ENCODE results near the gene MCEMP1. TPM values are rescaled to one million over a fixed set of nuclear protein-coding genes. Genes with fewer than 3 reads are reported as not detected.
A peak's percentile ranks its signal among the peaks of the same experiment; 100 is the strongest.

Gene MCEMP1
- total and polyA plus RNA-seq, 2 experiments from 2014 or later: not detected

- Histone ChIP-seq H3K4me2 (no peak within 1 kb of the TSS), H3K79me2 (peaks cover 36% of the 10 kb centered on the region), H3K27me3 (no peaks in the 10 kb centered on the region), H3K27ac (no peak within 1 kb of the TSS), H3K4me1 (ENCODE audit: insufficient read depth) (peaks cover 10% of the 10 kb centered on the region), H3K36me3 (replicated peaks; ENCODE audit: insufficient read depth, low read depth) (no peaks in the 10 kb centered on the region), H2AFZ (no peak within 1 kb of the TSS), H3K9me2 (replicated peaks; ENCODE audit: insufficient read depth) (no peaks in the 10 kb centered on the region), H3K4me3 (no peak within 1 kb of the TSS), H3K9me3 (ENCODE audit: low read depth) (no peaks in the 10 kb centered on the region), H4K20me1 (ENCODE audit: insufficient read depth, poor library complexity, severe bottlenecking) (no peaks in the 10 kb centered on the region)
- no peak for DNase-seq (ENCODE audit: low spot score)
- TF ChIP-seq EZH2phosphoT487 (IDR thresholded peaks at IDR 0.05; ENCODE audit: low read depth, severe bottlenecking, unreplicated experiment) (no peak), CTCF (IDR thresholded peaks at IDR 0.05; ENCODE audit: poor library complexity) (no peak), EZH2 (IDR thresholded peaks at IDR 0.05; ENCODE audit: borderline replicate concordance) (no peak)
- 28% methylated on average over 2 of the region's 2 CpGs for WGBS (ENCODE audit: low lambda C conversion rate, missing lambda C conversion rate)
Observed at GRCh38 chr19:7633698-7634097, 43.2 kb upstream of the MCEMP1 start, which contains the start of gene PCP2. Gene PCP2 (minus strand): TSS chr19:7633719. CDS start chr19:7633457, 262 bp downstream.

- no peak overlapping the region for H3K4me2 ChIP-seq
- no peaks in the 10 kb centered on the region for H3K9me3 ChIP-seq (ENCODE audit: low read depth)
- H3K79me2 ChIP-seq: peaks cover 20% of the 10 kb centered on the region
- no peak for DNase-seq (ENCODE audit: low spot score)
- no peaks in the 10 kb centered on the region for H3K36me3 ChIP-seq (replicated peaks; ENCODE audit: insufficient read depth, low read depth)
- H2AFZ ChIP-seq: no peak overlapping the region
- H3K4me3 ChIP-seq: no peak overlapping the region
- H3K27ac ChIP-seq: no peak overlapping the region
- WGBS (ENCODE audit: low lambda C conversion rate, missing lambda C conversion rate): 65% methylated on average over 6 of the region's 6 CpGs
- H3K9me2 ChIP-seq (replicated peaks; ENCODE audit: insufficient read depth): no peaks in the 10 kb centered on the region
- H3K27me3 ChIP-seq: no peaks in the 10 kb centered on the region
- TF ChIP-seq EZH2phosphoT487 (IDR thresholded peaks at IDR 0.05; ENCODE audit: low read depth, severe bottlenecking, unreplicated experiment) (no peak), EZH2 (IDR thresholded peaks at IDR 0.05; ENCODE audit: borderline replicate concordance) (no peak), CTCF (IDR thresholded peaks at IDR 0.05; ENCODE audit: poor library complexity) (no peak)
- H3K4me1 ChIP-seq (ENCODE audit: insufficient read depth): peaks cover 5% of the 10 kb centered on the region
- no peaks in the 10 kb centered on the region for H4K20me1 ChIP-seq (ENCODE audit: insufficient read depth, poor library complexity, severe bottlenecking)
Observed at GRCh38 chr19:7635670-7636069, 41.2 kb upstream of the MCEMP1 start.

GRCh38 chr19:7636317-7636690 lies 40.6 kb upstream of the MCEMP1 start:
- no peak for TF ChIP-seq CTCF (IDR thresholded peaks at IDR 0.05; ENCODE audit: poor library complexity)
- no peak for TF ChIP-seq EZH2phosphoT487 (IDR thresholded peaks at IDR 0.05; ENCODE audit: low read depth, severe bottlenecking, unreplicated experiment)
- Histone ChIP-seq H3K79me2 (peaks cover 15% of the 10 kb centered on the region), H3K36me3 (replicated peaks; ENCODE audit: insufficient read depth, low read depth) (no peaks in the 10 kb centered on the region), H3K27me3 (no peaks in the 10 kb centered on the region), H3K4me3 (no peak overlapping the region), H2AFZ (peak overlapping the region; percentile 82), H3K4me1 (ENCODE audit: insufficient read depth) (peaks cover 4% of the 10 kb centered on the region), H4K20me1 (ENCODE audit: insufficient read depth, poor library complexity, severe bottlenecking) (no peaks in the 10 kb centered on the region), H3K27ac (no peak overlapping the region), H3K4me2 (peak overlapping the region; percentile 80), H3K9me2 (replicated peaks; ENCODE audit: insufficient read depth) (no peaks in the 10 kb centered on the region), H3K9me3 (ENCODE audit: low read depth) (no peaks in the 10 kb centered on the region)
- WGBS (ENCODE audit: low lambda C conversion rate, missing lambda C conversion rate): 88% methylated on average over 16 of the region's 16 CpGs
- DNase-seq (ENCODE audit: low spot score): no peak
